ENCODE measurements around the gene TCF4.

TCF4 gene

DNA sequence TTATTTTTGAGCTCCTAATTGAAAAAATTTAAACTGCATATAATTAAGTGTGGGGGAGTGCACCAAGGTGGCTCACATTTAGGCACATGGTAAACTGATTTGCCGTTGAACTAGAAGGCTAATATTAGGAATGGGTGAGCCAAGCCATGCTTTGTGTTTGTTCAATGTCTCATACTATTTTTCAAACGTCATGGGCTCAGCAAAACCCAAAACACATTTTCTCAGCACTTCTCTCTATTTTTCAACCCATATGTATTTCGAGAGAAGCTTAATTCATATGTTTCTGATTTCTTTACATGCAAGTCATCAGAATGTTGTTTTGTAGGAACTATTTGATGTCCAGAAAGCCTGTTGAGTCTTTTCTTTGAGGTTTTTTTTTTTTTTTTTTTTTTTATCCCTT, 291.2 kb downstream of the TCF4 start:
- no peak overlapping the region for H3K4me3 ChIP-seq (ENCODE audit: low read depth, low read length)
- TF ChIP-seq, protein P1, sequence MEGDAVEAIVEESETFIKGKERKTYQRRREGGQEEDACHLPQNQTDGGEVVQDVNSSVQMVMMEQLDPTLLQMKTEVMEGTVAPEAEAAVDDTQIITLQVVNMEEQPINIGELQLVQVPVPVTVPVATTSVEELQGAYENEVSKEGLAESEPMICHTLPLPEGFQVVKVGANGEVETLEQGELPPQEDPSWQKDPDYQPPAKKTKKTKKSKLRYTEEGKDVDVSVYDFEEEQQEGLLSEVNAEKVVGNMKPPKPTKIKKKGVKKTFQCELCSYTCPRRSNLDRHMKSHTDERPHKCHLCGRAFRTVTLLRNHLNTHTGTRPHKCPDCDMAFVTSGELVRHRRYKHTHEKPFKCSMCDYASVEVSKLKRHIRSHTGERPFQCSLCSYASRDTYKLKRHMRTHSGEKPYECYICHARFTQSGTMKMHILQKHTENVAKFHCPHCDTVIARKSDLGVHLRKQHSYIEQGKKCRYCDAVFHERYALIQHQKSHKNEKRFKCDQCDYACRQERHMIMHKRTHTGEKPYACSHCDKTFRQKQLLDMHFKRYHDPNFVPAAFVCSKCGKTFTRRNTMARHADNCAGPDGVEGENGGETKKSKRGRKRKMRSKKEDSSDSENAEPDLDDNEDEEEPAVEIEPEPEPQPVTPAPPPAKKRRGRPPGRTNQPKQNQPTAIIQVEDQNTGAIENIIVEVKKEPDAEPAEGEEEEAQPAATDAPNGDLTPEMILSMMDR (IDR thresholded peaks at IDR 0.05; ENCODE audit: low read depth, low read length, missing control alignments) = no peak
- no peak for DNase-seq (ENCODE audit: low read depth)

GRCh38 chr18:55296115-55296514, 291.9 kb downstream of the TCF4 start:
- no peak overlapping the region for H3K4me3 ChIP-seq (ENCODE audit: low read depth, low read length)
- no peak for DNase-seq (ENCODE audit: low read depth)
- TF ChIP-seq, protein P1 (IDR thresholded peaks at IDR 0.05; ENCODE audit: low read depth, low read length, missing control alignments) = no peak

GRCh38 chr18:55290898-55291297, 297.1 kb downstream of the TCF4 start:
- no peak overlapping the region for H3K4me3 ChIP-seq (ENCODE audit: low read depth, low read length)
- no peak for DNase-seq (ENCODE audit: low read depth)
- TF ChIP-seq, protein P1 (IDR thresholded peaks at IDR 0.05; ENCODE audit: low read depth, low read length, missing control alignments) = no peak

- TF ChIP-seq, protein P1 (IDR thresholded peaks at IDR 0.05; ENCODE audit: low read depth, low read length, missing control alignments) = no peak
- no peak overlapping the region for H3K4me3 ChIP-seq (ENCODE audit: low read depth, low read length)
- DNase-seq (ENCODE audit: low read depth) = no peak
These were observed 298.2 kb downstream of the TCF4 start for GRCh38 chr18:55289775-55290174.

DNA sequence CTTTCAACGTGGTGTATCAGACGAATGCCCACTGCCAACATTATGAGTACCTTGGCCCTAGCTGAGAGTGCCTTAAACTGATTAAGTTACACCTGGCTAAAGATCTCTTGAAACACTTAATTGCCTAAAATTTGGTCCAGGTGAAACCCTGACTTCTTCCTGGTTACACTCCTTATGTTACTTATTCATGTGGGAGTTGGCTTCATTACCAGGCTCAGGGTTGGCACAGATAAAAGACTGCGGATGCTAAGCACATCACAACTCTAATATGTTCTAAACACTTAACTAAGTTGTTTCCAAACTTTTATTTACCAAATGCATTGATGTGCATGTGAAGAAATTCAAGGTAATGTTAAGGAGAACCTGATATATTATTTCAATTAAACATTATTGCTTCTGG, 298.9 kb downstream of the TCF4 start:
- DNase-seq (ENCODE audit: low read depth) = no peak

DNA sequence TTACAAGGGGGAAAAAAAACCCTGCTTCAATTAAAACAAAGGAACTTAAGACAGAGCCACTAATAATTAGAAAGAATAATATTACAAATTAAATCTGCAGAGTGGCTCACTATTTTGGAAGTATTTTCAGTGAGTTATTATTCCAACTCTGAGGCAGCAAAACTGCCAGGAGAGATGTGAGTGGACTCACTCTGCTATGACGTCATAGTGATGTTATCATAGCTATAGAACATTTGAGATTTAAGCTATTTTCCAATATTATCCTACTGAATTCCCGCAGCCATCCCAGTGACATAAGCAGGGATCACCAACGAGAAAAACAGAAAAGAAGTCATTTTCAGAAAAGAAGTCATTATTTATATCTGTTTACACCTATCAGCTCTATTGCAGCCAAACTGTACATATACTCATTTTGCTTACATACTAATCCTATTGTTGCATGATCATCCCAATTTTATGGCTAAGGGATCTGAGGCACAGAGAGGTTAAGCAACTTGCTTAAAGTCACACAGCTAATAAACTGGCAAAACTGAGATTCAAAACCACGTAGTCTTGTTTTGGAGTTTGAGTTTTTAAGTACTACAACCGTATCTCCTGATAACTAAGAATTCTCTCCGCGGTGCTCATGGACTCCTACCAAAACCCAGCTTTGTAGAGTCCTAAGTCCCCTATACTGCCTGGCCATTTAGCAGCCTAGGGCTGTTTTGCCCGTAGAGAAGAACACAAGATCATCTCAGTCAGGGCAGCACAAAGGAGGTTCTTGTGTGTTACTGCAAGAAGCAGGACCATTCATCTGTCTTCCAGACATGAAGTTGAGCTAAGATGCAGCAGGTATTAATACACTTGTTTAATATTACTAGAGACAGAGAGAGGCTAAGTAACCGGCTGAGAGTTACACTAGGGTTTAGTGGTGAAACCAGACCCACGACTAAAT, 299.8 kb downstream of the TCF4 start:
- no peak for DNase-seq (ENCODE audit: low read depth)
- no peak overlapping the region for H3K4me3 ChIP-seq (ENCODE audit: low read depth, low read length)
- TF ChIP-seq, protein P1 (IDR thresholded peaks at IDR 0.05; ENCODE audit: low read depth, low read length, missing control alignments) = no peak

More for the DNA sequence above, 298.9 kb downstream of the TCF4 start:
- H3K4me3 ChIP-seq (ENCODE audit: low read depth, low read length) = no peak overlapping the region
- TF ChIP-seq, protein P1 (IDR thresholded peaks at IDR 0.05; ENCODE audit: low read depth, low read length, missing control alignments) = no peak
